GM19025 (cell line): ENCODE measurements around the gene C1orf105.
"Not testable (repeated sequence)": the region's sequence is repeated elsewhere in the genome, so short reads cannot be mapped to it uniquely, and the experiment has no call there.

Experiments used
- ATAC-seq: cut with Tn5 transposase; IDR thresholded peaks from one replicate; pipeline ENCODE4 v1.9.1; 2021; ENCODE audit warnings: mild to moderate bottlenecking, low read depth, moderate library complexity; ENCODE audit not compliant: unreplicated experiment

C1orf105 gene

GRCh38 chr1:172482044-172482443 lies 61.6 kb downstream of the C1orf105 start:
- no peak for ATAC-seq

DNA sequence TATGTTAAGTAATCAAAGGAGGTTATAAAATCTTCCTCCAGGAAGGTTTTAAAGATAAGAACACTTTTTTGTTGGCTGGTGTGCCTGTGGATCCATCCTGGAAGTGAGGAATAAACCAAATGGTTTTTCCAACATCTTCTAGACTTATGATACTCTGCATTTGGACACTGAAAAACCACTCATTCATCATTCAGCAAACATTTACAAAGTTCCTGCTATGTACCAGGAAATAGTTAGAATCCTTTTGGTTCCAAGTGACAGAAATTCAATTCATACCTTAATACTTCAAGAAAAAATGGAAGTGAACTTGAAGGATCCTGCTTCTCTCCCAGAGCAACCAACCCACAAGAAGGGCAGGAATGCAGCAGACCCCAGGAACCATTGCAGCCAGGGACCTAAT lies 63.0 kb downstream of the C1orf105 start:
- ATAC-seq, result no peak

DNA sequence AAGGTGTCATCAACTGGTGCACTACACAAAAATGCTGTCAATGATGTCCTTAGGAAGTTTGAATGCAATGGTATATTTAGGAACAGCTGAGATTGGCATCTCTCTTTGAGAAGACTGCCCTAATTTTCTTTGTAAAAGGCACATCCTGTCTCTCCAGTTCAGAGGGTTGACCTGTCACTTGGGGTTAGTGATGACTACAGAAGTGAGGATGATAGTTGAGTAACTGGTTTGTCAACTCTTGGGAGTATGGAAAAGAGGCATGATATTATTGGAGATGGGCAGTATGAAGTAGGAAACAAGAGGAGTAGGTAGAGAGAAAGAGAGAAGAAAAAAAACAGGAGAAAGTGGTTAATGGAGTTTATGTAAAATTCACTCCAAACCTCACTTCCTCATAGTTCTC lies 63.8 kb downstream of the C1orf105 start:
- no peak for ATAC-seq

DNA sequence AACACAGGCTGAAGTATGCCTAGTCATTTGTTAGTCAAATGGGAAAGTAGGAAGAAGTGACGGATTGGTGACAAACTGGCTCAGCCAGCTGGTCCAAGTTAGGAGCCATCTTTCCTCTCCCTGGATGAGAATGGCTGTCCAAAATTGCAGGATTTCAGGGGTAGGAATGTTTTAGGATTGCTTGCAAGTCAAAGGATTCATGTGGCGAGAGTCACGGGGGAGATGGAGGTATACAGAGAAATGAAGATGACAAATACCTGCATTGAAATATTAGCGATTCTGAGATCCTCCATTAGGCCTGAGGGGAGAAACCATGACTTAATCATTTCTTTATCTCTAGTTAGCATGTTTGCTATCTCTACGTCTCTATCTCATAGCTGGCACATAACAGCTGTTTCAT lies 65.1 kb downstream of the C1orf105 start:
- no peak for ATAC-seq

DNA sequence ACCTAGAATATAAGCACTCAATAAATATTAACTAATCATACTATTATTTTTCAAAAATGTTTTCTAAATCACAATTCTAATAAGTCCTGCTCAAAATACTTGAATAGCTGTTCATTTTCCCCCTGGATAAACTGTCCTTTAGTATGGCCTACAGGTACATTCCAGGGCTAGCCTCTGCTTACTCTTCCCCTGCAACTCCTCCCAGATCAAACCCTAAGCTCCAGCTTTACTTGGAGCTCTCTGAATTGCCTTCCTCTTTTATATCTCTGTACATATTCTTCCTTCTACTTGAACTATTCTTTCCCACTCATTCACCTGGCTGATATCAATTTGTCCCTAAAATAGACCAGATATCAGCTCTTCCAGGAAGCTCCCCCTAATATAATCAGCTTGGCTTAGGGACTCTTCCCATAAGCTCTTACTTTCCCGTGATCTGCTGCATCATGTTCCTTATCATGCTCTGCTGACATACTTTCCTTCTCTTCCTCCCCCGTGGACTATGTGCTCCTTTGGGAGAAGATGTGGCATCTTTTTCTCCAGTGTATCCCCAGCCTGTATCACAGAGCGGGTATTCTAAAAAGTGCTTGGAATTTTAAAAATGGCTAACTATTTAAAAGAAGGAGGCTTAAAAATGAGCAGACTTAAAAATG lies 66.4 kb downstream of the C1orf105 start:
- no peak for ATAC-seq

DNA sequence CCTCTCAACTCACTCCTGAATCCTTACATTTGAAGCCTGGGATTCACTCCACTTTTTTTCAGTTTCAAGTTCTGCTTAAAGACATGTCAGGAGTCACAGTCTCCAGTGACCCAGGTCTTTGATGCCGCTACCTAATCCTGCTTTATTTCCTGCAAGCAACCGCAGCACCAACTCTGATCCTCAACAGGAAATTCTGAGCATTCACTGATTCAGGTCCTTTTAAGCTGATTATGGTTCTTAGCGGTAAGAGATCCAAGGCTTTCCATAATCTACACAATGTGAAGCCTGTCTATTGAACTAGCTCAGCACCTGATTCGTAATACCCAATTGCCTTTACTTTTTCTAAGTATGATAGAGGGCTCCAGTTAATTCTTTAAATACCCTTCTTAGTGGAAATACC lies 67.1 kb downstream of the C1orf105 start:
- no peak for ATAC-seq

DNA sequence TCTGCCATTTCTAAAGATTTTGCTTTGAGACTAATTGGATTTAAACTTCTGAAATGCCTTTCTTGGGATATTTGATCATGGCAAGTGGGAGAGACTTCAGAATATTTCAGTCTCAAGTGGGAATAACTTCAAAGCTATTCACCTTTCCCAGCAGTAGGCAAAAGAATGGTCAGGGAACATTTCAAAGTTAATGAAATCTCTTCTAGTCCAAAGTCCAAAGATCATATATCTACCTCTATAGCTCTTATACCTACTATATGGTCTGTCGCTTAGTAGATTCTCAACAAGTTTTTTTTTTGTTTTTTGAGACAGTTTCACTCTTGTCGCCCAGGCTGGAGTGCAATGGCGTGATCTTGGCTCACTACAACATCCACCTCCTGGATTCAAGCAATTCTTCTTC lies 67.9 kb downstream of the C1orf105 start:
- ATAC-seq, result no peak

DNA sequence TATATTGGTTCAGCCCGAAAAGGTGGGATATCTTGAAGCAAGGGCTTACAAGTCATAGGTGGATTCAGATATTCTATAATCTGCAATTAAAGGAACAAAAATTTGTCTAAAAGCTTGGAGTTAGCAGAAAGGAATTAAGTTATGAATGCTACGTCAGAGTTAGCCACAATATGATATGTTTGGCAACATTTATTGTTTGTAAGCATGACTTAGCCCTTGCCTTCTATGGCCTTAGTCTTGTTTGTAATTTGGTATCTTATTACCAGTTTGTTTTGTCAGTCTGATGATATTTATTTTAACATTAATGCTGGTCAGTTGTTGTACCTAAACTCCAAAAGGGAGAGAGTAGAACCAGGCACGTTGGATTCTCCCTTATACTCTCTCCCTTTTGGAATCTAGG lies 69.4 kb downstream of the C1orf105 start:
- ATAC-seq, result no peak

DNA sequence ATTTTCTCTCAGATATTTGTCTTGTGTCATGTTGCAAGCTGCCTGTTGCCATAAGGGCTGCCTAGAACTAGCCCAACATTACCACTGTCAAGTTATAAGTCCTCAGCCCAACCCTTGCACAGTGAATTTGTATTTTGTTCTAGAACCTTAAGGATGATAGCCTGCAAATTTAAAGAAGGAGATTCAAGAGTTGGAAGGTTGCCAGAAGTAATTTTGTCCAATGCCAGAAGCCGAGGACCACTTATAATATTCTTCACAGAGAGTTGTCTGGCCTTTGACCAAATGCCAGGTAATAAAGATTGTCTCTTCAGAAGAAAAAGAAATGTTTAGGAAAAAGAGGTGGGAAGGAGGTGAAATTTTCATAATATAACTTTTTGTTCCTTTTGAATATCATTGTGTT lies 71.9 kb downstream of the C1orf105 start:
- ATAC-seq, result no peak

DNA sequence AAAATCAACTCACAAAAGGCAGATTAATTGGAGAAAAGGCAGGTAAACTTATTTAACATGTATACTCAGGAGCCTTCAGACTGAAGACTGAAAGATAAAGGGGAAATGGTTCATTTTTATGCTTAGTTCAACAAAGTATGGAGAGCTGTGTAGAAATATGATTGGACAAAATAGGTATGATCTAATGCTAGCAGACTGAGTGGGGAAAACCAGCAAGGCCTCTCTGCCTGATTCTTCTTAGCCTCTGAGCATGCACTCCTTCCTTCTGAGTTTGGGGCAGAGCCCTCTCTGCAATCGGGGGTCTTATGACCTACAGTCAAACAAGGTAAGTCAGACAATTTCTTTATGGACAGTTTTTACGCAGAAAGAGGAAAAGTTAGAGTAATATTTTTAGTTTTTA lies 73.7 kb downstream of the C1orf105 start:
- ATAC-seq, result no peak

GRCh38 chr1:172496127-172496526 lies 75.6 kb downstream of the C1orf105 start:
- ATAC-seq, result not testable (repeated sequence)

DNA sequence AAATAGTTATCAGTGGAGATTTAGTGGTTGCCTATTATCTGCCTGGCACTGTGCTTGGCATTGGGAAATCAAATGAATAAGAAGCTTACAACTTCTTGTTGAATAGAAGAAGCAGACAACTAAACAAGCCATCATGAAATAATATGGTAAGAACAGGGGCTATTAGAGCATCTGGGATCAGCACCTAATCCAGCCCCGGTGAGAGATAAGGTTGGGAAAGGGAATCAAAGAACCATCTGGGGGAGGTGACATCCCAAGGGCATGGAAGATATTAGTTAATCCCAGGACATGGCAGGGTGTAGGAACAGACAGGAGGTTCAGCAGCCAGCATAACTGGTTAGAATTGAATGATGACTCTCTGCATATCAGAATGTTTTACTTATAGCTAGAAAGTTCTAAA lies 76.2 kb downstream of the C1orf105 start:
- no peak for ATAC-seq

DNA sequence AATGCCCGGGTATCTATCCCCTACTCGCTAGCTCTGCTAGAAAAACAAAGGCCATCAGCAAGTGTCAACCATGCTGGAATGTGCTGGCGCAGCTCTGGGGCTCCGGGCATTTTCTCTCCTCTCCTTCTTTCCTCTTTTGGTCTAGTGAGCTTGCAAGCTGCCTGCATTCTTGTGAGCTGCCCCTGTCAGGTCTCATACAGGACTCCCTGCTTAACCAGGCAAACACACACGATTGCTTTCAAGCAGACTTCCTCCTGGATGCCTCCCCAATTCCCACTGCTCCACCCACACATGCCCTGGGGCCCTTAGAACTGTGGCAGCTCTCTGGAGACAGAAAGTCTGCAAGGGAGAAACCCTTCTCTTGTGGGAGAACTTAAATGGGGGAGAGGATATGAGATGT lies 76.7 kb downstream of the C1orf105 start:
- ATAC-seq, result no peak

GRCh38 chr1:172498857-172499256 lies 78.4 kb downstream of the C1orf105 start:
- no peak for ATAC-seq

DNA sequence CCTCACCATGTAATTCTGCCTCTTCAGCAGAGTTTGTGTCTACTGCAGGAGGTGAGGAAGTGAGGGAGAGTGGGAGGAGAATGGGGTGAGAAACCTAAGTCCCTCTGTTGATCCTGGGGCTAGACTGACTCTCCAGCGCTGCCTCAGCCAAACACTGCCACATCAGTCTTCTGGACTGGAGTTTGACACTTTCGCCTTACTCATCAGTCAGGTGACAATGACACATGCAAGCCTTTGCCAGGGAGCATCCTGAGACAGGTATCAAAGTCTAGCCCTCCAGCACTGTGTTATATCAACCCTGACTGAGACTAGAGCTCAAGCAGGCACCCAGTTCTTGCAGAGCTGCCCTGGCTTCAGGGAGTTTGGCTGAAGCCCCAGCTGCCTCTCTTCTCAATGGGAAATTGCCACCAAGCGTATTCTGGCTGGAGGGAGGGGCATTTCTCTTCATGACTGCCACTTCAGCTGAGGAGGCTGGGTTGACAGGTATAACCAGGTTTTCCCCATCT lies 79.2 kb downstream of the C1orf105 start:
- ATAC-seq, result no peak

- no peak for ATAC-seq
Measured at GRCh38 chr1:172500207-172500606, 79.7 kb downstream of the C1orf105 start.

DNA sequence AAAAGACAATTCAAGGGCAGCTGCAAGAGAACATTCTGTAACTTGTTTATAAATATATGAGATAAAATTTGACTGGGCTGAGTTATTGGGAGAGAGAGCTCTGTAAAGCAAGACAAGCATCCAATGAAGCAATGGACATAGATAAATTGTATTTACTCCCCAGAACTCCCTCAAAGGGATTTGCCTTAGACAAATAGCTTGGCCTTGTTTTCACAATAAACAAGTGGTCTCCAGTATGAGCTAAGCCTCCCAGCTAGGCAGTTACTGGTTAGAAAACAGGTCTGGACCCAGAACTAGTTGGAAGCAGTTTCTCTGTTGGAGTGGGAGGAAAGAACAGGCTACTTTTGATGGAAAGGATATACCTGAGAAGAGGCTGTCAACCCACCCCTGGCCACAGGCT lies 87.3 kb downstream of the C1orf105 start:
- no peak for ATAC-seq

GRCh38 chr1:172510479-172510878 lies 90.0 kb downstream of the C1orf105 start:
- no peak for ATAC-seq

DNA sequence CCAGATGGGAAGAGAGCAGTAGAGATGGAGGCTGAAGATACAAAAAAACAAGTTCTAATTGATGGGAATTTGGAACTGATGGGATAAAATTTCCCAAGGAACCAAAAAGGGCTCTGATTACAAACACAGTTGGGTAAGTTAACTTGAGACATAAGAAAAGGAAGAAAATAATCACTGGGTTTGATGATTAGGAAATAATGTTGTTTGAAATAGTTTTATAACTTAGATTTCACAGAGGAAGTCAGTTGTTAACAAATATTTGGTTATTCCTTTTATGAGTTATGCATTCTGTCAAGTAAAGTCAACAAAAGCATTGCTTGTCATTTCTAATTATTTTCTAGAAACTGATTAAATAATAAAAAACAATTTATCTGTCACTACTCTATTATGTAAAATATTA lies 92.1 kb downstream of the C1orf105 start:
- ATAC-seq, result no peak

- ATAC-seq, result no peak
Measured at GRCh38 chr1:172513479-172513878, 93.0 kb downstream of the C1orf105 start.

GRCh38 chr1:172514108-172514507 lies 93.6 kb downstream of the C1orf105 start:
- ATAC-seq, result no peak

GRCh38 chr1:172515436-172515835 lies 95.0 kb downstream of the C1orf105 start:
- ATAC-seq, result no peak

DNA sequence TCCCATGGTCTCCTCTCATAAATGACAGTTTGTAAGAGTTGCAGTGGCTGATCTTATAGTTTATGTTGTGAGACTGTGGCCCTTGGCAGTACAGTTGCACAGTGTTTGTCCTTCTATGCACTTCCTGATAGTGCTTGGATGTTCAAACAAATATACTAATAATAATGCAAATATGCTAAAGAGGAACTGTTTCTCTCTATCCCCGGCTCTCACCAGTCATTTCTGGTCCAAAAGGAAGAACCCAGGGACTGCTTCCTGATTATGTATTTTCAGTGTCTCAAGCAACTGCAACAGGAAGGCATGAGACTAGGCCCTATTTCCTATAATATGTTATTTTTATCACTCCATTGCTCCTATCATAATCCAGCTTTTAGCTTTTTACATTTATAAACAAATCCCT lies 95.4 kb downstream of the C1orf105 start:
- no peak for ATAC-seq
